SK-N-SH treated with all-trans-retinoic acid at 6 μM for 48 hours (cell line): Measurements from ENCODE around the gene KCNK1.

Experiments used
- ATAC-seq: fragments of 200-7000 bp; cut with Tn5 transposase; 3 replicates; pipeline ENCODE4 v1.9.1; 2020; ENCODE audit warnings: mild to moderate bottlenecking, moderate library complexity
- ARNTL ChIP-seq: fragments of 450-650 bp; formaldehyde crosslinking; IDR thresholded peaks from 2 replicates; pipeline ENCODE4 v1.5.0; 2020; ENCODE audit warnings: low read depth, mild to moderate bottlenecking, moderate library complexity, borderline replicate concordance
- BACH2 ChIP-seq: fragments of 250-450 bp; sonication (Bioruptor Pico); IDR thresholded peaks from 2 replicates; pipeline ENCODE4 v1.9.0; 2021; ENCODE audit warnings: mild to moderate bottlenecking, borderline replicate concordance
- CSDC2 ChIP-seq: fragments of 250-450 bp; sonication (Bioruptor Pico); IDR thresholded peaks from 2 replicates; pipeline ENCODE4 v1.5.0; 2020; ENCODE audit warnings: mild to moderate bottlenecking, moderate library complexity
- ESRRG ChIP-seq: fragments of 250-450 bp; sonication (Bioruptor Pico); IDR thresholded peaks from 2 replicates; pipeline ENCODE4 v1.6.1; 2021; ENCODE audit warnings: mild to moderate bottlenecking
- GLIS3 ChIP-seq: fragments of 250-450 bp; sonication (Bioruptor Pico); IDR thresholded peaks from 2 replicates; pipeline ENCODE4 v1.5.0; 2020; ENCODE audit warnings: mild to moderate bottlenecking, moderate library complexity
- ISL1 ChIP-seq: fragments of 250-450 bp; sonication (Bioruptor Pico); IDR thresholded peaks from 2 replicates; pipeline ENCODE4 v2.1.2; 2022; ENCODE audit warnings: mild to moderate bottlenecking, moderate library complexity
- OSR1 ChIP-seq: fragments of 250-450 bp; sonication (Bioruptor Pico); IDR thresholded peaks from 2 replicates; pipeline ENCODE4 v1.8.0; 2022; ENCODE audit warnings: moderate library complexity, mild to moderate bottlenecking, inconsistent platforms
- RARB ChIP-seq: fragments of 250-450 bp; sonication (Bioruptor Pico); IDR thresholded peaks from 2 replicates; pipeline ENCODE4 v1.8.0; 2021; ENCODE audit warnings: mild to moderate bottlenecking, moderate library complexity
- SNAI2 ChIP-seq: fragments of 250-450 bp; sonication (Bioruptor Pico); IDR thresholded peaks from 2 replicates; pipeline ENCODE4 v1.5.0; 2020; ENCODE audit warnings: mild to moderate bottlenecking, moderate library complexity
- TCF4 ChIP-seq: fragments of 250-450 bp; sonication (Bioruptor Pico); IDR thresholded peaks from 2 replicates; pipeline ENCODE4 v1.8.0; 2021; ENCODE audit warnings: mild to moderate bottlenecking, moderate library complexity, borderline replicate concordance
- TOX ChIP-seq: fragments of 250-450 bp; sonication (Bioruptor Pico); IDR thresholded peaks from 2 replicates; pipeline ENCODE4 v1.8.0; 2021; ENCODE audit warnings: mild to moderate bottlenecking, moderate library complexity, borderline replicate concordance
- ZC3H10 ChIP-seq: fragments of 250-450 bp; sonication (Bioruptor Pico); IDR thresholded peaks from 2 replicates; pipeline ENCODE4 v1.5.1; 2021; ENCODE audit warnings: mild to moderate bottlenecking, moderate library complexity
- ZFP3 ChIP-seq: fragments of 250-450 bp; sonication (Bioruptor Pico); IDR thresholded peaks from 2 replicates; pipeline ENCODE4 v1.5.0; 2020; ENCODE audit warnings: mild to moderate bottlenecking, moderate library complexity
- ZFP30 ChIP-seq: fragments of 450-650 bp; formaldehyde crosslinking; IDR thresholded peaks from 2 replicates; pipeline ENCODE4 v1.5.0; 2022; ENCODE audit warnings: mild to moderate bottlenecking, moderate library complexity
- ZNF565 ChIP-seq: fragments of 450-650 bp; formaldehyde crosslinking; conservative IDR thresholded peaks from 2 replicates; pipeline ENCODE4 v1.5.0; 2020; ENCODE audit warnings: low read depth, mild to moderate bottlenecking, moderate library complexity
- ZNF70 ChIP-seq: fragments of 450-650 bp; formaldehyde crosslinking; IDR thresholded peaks from 2 replicates; pipeline ENCODE4 v1.5.0; 2020; ENCODE audit warnings: mild to moderate bottlenecking, moderate library complexity
- ZNF8 ChIP-seq: fragments of 450-650 bp; formaldehyde crosslinking; IDR thresholded peaks from 2 replicates; pipeline ENCODE4 v1.5.0; 2020; ENCODE audit warnings: mild to moderate bottlenecking, moderate library complexity
- TF ChIP-seq, protein P1 (sequence below): fragments of 250-450 bp; sonication (Bioruptor Pico); IDR thresholded peaks from 2 replicates; pipeline ENCODE4 v1.8.0; 2020; ENCODE audit warnings: mild to moderate bottlenecking, moderate library complexity, borderline replicate concordance
- TF ChIP-seq, protein P2 (sequence below): fragments of 250-450 bp; sonication (Bioruptor Pico); IDR thresholded peaks from 2 replicates; pipeline ENCODE4 v1.5.1; 2021; ENCODE audit warnings: mild to moderate bottlenecking, moderate library complexity
- TF ChIP-seq, protein P3 (sequence below): fragments of 250-450 bp; sonication (Bioruptor Pico); IDR thresholded peaks from 2 replicates; pipeline ENCODE4 v1.8.0; 2021; ENCODE audit warnings: low read depth, mild to moderate bottlenecking, moderate library complexity, borderline replicate concordance
- TF ChIP-seq, protein P4 (sequence below): fragments of 250-450 bp; sonication (Bioruptor Pico); IDR thresholded peaks from 2 replicates; pipeline ENCODE4 v1.5.1; 2020; ENCODE audit warnings: low read depth, mild to moderate bottlenecking, moderate library complexity

The KCNK1 gene

DNA sequence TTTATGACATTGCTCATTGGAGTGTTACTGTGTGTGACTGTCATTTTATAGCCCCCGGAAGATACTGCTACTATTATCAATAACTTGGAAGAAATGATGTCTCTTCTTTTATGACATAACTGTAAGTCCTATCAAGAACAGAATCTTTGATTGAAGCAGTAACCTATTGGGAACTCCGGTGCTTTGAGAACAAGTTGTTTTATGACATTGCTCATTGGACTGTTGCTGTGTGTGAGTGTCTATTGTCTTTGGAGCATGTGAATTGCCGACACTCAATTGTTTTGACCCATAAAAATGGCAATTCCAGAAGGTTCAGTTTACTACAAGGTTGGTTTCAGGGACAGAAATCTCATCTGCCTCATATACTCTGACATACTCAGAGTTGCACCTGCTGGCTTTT lies 8.0 kb downstream of the KCNK1 start:
- ATAC-seq = no peak
- TF ChIP-seq CSDC2 (no peak), ESRRG (CRISPR knock-in tag) (no peak), TOX (CRISPR knock-in tag) (no peak), RARB (CRISPR knock-in tag) (no peak)
- TF ChIP-seq, all 23 proteins: peak for 0

DNA sequence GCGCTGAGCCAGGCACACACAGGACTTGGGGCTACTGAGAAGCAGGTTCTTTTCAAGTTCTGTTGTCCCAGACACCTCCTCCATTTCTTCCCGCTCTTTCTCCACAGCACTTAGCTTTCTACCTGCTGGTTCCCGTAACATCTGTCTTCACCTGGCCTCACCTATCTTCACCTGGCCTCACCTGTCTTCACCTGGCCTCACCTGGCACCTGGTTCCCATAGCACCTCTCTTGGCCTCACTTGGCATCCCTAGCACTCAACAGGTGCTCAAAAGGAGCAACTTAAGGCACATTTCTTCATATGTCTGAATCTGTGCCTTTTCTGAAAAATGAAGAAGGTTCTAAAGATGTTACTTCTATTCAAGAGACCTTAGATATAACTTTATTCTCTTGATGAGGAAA lies 10.4 kb downstream of the KCNK1 start:
- ATAC-seq = no peak
- TF ChIP-seq ZNF8 (CRISPR knock-in tag) = no peak
- no peak for TF ChIP-seq ZFP30 (CRISPR knock-in tag)
- TF ChIP-seq ZNF565 = no peak
- TF ChIP-seq, protein P1, sequence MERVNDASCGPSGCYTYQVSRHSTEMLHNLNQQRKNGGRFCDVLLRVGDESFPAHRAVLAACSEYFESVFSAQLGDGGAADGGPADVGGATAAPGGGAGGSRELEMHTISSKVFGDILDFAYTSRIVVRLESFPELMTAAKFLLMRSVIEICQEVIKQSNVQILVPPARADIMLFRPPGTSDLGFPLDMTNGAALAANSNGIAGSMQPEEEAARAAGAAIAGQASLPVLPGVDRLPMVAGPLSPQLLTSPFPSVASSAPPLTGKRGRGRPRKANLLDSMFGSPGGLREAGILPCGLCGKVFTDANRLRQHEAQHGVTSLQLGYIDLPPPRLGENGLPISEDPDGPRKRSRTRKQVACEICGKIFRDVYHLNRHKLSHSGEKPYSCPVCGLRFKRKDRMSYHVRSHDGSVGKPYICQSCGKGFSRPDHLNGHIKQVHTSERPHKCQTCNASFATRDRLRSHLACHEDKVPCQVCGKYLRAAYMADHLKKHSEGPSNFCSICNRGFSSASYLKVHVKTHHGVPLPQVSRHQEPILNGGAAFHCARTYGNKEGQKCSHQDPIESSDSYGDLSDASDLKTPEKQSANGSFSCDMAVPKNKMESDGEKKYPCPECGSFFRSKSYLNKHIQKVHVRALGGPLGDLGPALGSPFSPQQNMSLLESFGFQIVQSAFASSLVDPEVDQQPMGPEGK (CRISPR knock-in tag) = no peak
- TF ChIP-seq RARB (CRISPR knock-in tag) = no peak
- TF ChIP-seq ESRRG (CRISPR knock-in tag) = no peak
- TF ChIP-seq, all 23 proteins: peak for 0

DNA sequence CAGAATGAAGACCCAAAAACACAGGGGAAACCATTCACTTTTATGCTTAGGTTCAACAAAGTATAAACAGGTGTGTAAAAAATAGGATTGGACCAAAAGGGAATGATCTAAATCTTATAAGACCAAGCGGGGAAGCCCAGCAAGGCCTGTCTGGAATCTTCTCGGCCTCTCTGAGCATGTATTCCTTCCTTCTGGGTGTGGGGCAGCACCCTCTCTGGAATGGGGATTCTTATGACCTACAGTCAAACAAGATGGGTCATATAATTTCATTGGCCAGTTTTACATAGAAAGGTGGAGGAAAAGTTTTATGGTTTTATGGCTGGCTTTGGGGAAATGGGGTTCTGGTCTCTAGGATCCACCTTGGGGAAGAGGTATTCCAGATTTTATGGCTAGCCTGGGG lies 11.2 kb downstream of the KCNK1 start:
- no peak for ATAC-seq
- TF ChIP-seq ZFP30 (CRISPR knock-in tag) (no peak), GLIS3 (CRISPR knock-in tag) (no peak), TOX (CRISPR knock-in tag) (no peak), OSR1 (CRISPR knock-in tag) (no peak), ZNF70 (no peak), ZNF8 (CRISPR knock-in tag) (no peak), ZNF565 (no peak), ARNTL (CRISPR knock-in tag) (no peak), BACH2 (CRISPR knock-in tag) (no peak), ZFP3 (CRISPR knock-in tag) (no peak), ISL1 (no peak), ESRRG (CRISPR knock-in tag) (no peak), RARB (CRISPR knock-in tag) (no peak), TCF4 (CRISPR knock-in tag) (no peak)
- TF ChIP-seq, protein P1 (CRISPR knock-in tag) = no peak
- TF ChIP-seq, protein P2, sequence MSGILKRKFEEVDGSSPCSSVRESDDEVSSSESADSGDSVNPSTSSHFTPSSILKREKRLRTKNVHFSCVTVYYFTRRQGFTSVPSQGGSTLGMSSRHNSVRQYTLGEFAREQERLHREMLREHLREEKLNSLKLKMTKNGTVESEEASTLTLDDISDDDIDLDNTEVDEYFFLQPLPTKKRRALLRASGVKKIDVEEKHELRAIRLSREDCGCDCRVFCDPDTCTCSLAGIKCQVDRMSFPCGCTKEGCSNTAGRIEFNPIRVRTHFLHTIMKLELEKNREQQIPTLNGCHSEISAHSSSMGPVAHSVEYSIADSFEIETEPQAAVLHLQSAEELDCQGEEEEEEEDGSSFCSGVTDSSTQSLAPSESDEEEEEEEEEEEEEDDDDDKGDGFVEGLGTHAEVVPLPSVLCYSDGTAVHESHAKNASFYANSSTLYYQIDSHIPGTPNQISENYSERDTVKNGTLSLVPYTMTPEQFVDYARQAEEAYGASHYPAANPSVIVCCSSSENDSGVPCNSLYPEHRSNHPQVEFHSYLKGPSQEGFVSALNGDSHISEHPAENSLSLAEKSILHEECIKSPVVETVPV (CRISPR knock-in tag) = no peak
- TF ChIP-seq, all 23 proteins: peak for 0

DNA sequence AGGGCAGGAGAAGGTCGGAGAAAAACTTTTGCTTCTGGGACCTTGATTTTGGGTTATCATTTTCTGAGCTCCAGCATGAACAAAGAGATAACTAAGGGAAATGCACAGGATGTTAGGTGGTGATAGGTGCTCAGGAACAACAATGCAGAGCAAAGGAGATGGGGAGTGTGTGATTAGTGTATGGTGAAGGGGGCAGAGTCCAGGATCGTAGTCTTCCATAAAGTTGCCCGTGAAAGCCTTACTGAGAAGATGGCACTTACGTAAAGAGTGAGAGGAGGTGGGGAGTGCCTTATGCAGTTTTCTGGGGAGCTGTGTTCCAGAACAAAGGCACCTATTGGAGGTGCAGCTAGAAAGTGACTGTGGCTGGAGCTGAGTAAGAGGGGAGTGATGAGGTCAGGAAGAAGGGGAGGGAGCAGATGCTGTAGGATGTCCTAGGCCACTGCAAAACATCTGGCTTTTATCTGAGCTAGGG lies 11.6 kb downstream of the KCNK1 start:
- no peak for TF ChIP-seq ZNF8 (CRISPR knock-in tag)
- TF ChIP-seq BACH2 (CRISPR knock-in tag) = no peak
- TF ChIP-seq ISL1 = no peak
- TF ChIP-seq, protein P2 (CRISPR knock-in tag) = no peak
- TF ChIP-seq ARNTL (CRISPR knock-in tag) = no peak
- TF ChIP-seq CSDC2 = no peak
- no peak for TF ChIP-seq ZFP3 (CRISPR knock-in tag)
- TF ChIP-seq, all 23 proteins: peak for 0
- no peak for ATAC-seq

DNA sequence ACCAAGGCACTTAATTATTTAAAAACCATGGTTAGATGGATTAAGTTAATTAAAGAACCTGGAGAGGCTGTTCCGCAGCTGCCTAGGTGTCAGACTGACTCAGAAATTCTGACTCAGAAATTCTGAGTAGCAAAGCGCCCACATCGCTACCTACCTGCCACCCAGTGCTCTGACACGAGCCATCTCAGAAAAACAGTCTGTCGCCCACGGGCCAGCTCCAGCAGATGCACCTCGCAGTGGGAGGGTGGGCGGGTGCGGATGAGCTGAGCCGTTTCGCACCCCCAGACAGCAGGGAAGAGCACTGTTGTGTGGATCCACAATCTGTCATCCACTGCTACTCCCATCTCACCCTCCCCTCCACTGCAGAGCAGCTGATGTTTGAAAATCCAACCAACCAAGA lies 13.5 kb downstream of the KCNK1 start:
- no peak for ATAC-seq
- TF ChIP-seq, protein P1 (CRISPR knock-in tag) = no peak
- TF ChIP-seq GLIS3 (CRISPR knock-in tag) = no peak
- no peak for TF ChIP-seq ZNF70
- no peak for TF ChIP-seq TCF4 (CRISPR knock-in tag)
- TF ChIP-seq RARB (CRISPR knock-in tag) = no peak
- no peak for TF ChIP-seq SNAI2 (CRISPR knock-in tag)
- TF ChIP-seq TOX (CRISPR knock-in tag) = no peak
- no peak for TF ChIP-seq ZFP3 (CRISPR knock-in tag)
- TF ChIP-seq ZNF565 = no peak
- TF ChIP-seq OSR1 (CRISPR knock-in tag) = no peak
- TF ChIP-seq, protein P3, sequence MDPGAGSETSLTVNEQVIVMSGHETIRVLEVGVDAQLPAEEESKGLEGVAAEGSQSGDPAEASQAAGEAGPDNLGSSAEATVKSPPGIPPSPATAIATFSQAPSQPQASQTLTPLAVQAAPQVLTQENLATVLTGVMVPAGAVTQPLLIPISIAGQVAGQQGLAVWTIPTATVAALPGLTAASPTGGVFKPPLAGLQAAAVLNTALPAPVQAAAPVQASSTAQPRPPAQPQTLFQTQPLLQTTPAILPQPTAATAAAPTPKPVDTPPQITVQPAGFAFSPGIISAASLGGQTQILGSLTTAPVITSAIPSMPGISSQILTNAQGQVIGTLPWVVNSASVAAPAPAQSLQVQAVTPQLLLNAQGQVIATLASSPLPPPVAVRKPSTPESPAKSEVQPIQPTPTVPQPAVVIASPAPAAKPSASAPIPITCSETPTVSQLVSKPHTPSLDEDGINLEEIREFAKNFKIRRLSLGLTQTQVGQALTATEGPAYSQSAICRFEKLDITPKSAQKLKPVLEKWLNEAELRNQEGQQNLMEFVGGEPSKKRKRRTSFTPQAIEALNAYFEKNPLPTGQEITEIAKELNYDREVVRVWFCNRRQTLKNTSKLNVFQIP = no peak
- TF ChIP-seq, protein P4, sequence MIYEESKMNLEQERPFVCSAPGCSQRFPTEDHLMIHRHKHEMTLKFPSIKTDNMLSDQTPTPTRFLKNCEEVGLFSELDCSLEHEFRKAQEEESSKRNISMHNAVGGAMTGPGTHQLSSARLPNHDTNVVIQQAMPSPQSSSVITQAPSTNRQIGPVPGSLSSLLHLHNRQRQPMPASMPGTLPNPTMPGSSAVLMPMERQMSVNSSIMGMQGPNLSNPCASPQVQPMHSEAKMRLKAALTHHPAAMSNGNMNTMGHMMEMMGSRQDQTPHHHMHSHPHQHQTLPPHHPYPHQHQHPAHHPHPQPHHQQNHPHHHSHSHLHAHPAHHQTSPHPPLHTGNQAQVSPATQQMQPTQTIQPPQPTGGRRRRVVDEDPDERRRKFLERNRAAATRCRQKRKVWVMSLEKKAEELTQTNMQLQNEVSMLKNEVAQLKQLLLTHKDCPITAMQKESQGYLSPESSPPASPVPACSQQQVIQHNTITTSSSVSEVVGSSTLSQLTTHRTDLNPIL (CRISPR knock-in tag) = no peak
- TF ChIP-seq ZC3H10 (CRISPR knock-in tag) = no peak
